HepG2 (cell line): ENCODE results near the gene SRBD1. TPM values are rescaled to one million over a fixed set of nuclear protein-coding genes. Genes with fewer than 3 reads are reported as not detected.

Experiments used
- ATAC-seq: fragments of 200-7000 bp; cut with Tn5 transposase; 3 replicates; pipeline ENCODE4 v1.9.1; 2020; ENCODE audit warnings: mild to moderate bottlenecking, moderate library complexity
- BruUV-seq: library from RNA; stranded (reverse); fragments of 400-500 nt; replicated peaks from 2 replicates; lab custom pipeline; 2021; lab: Mats Ljungman, UMichigan
- CTCF ChIA-PET: fragments of 300-600 bp; formaldehyde crosslinking; extraction: SDS; loops from one replicate; lab custom pipeline; 2021; ENCODE audit warnings: low total read pairs, inconsistent platforms, low intra/inter-chr PET ratio; lab: Yijun Ruan, JAX
- POLR2A ChIA-PET: fragments of 350-600 bp; sonication (Branson Sonifier 250); formaldehyde crosslinking; loops from one replicate; lab custom pipeline; 2020; ENCODE audit warnings: antibody characterized with exemption, inconsistent platforms; lab: Yijun Ruan, JAX
- DNase-seq: peaks from one replicate; pipeline ENCODE4 v3.0.0-alpha.2; 2015; ENCODE audit warnings: low spot score
- FAIRE-seq: peaks from 3 replicates; lab custom pipeline; 2011; peaks lifted over from hg19 to GRCh38; lab: Jason Lieb, UNC
- H2AFZ ChIP-seq: one replicate; pipeline ENCODE4 v1.6.1; 2011; ENCODE audit warnings: low read length, inconsistent platforms
- H3K27ac ChIP-seq: fragments of 300-600 bp; 3 replicates; pipeline ENCODE4 v1.8.0; 2011; ENCODE audit warnings: mixed run types, mild to moderate bottlenecking, mixed read lengths, low read length, inconsistent platforms; ENCODE audit not compliant: insufficient read depth; ENCODE audit errors: extremely low read length
- H3K27me3 ChIP-seq, 2 experiments: fragments of 200-600 bp in 1 of 2; 2 replicates in 1 of 2; 3 replicates in 1 of 2; pipeline versions ENCODE4 v1.6.0 to v1.8.0; 2011; ENCODE audit warnings: low read length in 2 of 2, mild to moderate bottlenecking in 2 of 2, moderate library complexity in 2 of 2, inconsistent platforms in 1 of 2; ENCODE audit not compliant: insufficient read depth in 2 of 2, control insufficient read depth in 1 of 2
- H3K36me3 ChIP-seq, 2 experiments: fragments of 200-600 bp in 1 of 2; replicated peaks in 1 of 2; 2 replicates in 1 of 2; 3 replicates in 1 of 2; pipeline versions ENCODE4 v1.5.1 to v1.8.0; 2011; ENCODE audit warnings: low read length in 2 of 2, inconsistent platforms in 1 of 2; ENCODE audit not compliant: insufficient read depth in 2 of 2, control insufficient read depth in 1 of 2
- H3K4me1 ChIP-seq: 2 replicates; pipeline ENCODE4 v1.5.1; 2012; ENCODE audit warnings: low read length, inconsistent platforms; ENCODE audit not compliant: insufficient read depth
- H3K4me2 ChIP-seq: 2 replicates; pipeline ENCODE4 v1.6.0; 2011; ENCODE audit warnings: low read depth, low read length, inconsistent platforms
- H3K4me3 ChIP-seq, 3 experiments: fragments of 200-600 bp in 1 of 3; sonication (generic), shearing (Covaris generic) in 1 of 3; replicated peaks in 1 of 3; 2 replicates each; pipeline ENCODE4 v1.5.1; 2011 to 2016; ENCODE audit warnings: low read length in 3 of 3, inconsistent platforms in 2 of 3, low read depth in 2 of 3, mild to moderate bottlenecking in 2 of 3, control low read depth in 1 of 3, mixed read lengths in 1 of 3; ENCODE audit not compliant: insufficient read depth in 1 of 3
- H3K79me2 ChIP-seq: one replicate; pipeline ENCODE4 v1.6.1; 2011; ENCODE audit warnings: low read length, inconsistent platforms; ENCODE audit not compliant: insufficient read depth
- H3K9ac ChIP-seq: 2 replicates; pipeline ENCODE4 v1.6.0; 2011; ENCODE audit warnings: mild to moderate bottlenecking, low read depth, low read length, inconsistent platforms; ENCODE audit not compliant: insufficient read depth
- H3K9me3 ChIP-seq: 2 replicates; pipeline ENCODE4 v1.5.1; 2012; ENCODE audit warnings: mild to moderate bottlenecking, low read length
- H4K20me1 ChIP-seq: 2 replicates; pipeline ENCODE4 v1.6.0; 2011; ENCODE audit warnings: inconsistent platforms, mild to moderate bottlenecking, low read length, moderate library complexity; ENCODE audit not compliant: insufficient read depth
- FOXA1 ChIP-seq, 2 experiments: fragments of 450-650 bp in 1 of 2; sonication (generic) in 1 of 2; formaldehyde crosslinking in 1 of 2; IDR thresholded peaks; 2 replicates each; pipeline versions ENCODE4 v1.4.0 to v1.6.1; 2016 to 2020; ENCODE audit warnings: missing genetic modification reagents in 1 of 2
- HOXA3 ChIP-seq: sonication (generic); formaldehyde crosslinking; IDR thresholded peaks from 2 replicates; pipeline ENCODE4 v1.5.0; 2020; ENCODE audit warnings: missing genetic modification reagents
- KLF13 ChIP-seq: sonication (generic); formaldehyde crosslinking; IDR thresholded peaks from 2 replicates; pipeline ENCODE4 v1.4.0; 2020; ENCODE audit warnings: mild to moderate bottlenecking, missing genetic modification reagents
- KLF15 ChIP-seq: sonication (generic); formaldehyde crosslinking; IDR thresholded peaks from 2 replicates; pipeline ENCODE4 v1.8.1; 2023; ENCODE audit warnings: borderline replicate concordance, mild to moderate bottlenecking, inconsistent platforms, missing genetic modification reagents, mixed read lengths
- NCOA5 ChIP-seq: sonication (generic); formaldehyde crosslinking; IDR thresholded peaks from 2 replicates; pipeline ENCODE4 v1.4.0; 2020; ENCODE audit warnings: missing genetic modification reagents
- PBX2 ChIP-seq: IDR thresholded peaks from 2 replicates; pipeline ENCODE4 v1.6.1; 2016; ENCODE audit warnings: control low read depth
- POLR2AphosphoS5 ChIP-seq: IDR thresholded peaks from 2 replicates; pipeline ENCODE4 v1.6.1; 2012; ENCODE audit warnings: low read depth, low read length
- SYNCRIP ChIP-seq: fragments of 200-400 bp; formaldehyde crosslinking; IDR thresholded peaks from 2 replicates; pipeline ENCODE4 v1.6.1; 2018; ENCODE audit warnings: mild to moderate bottlenecking, low read depth, low read length; ENCODE audit not compliant: insufficient read depth
- TAF15 ChIP-seq: fragments of 200-400 bp; formaldehyde crosslinking; IDR thresholded peaks from one replicate; pipeline ENCODE4 v1.6.1; 2018; ENCODE audit warnings: mild to moderate bottlenecking, low read depth, low read length; ENCODE audit not compliant: poor library complexity, severe bottlenecking
- ZBED4 ChIP-seq: sonication (generic); formaldehyde crosslinking; IDR thresholded peaks from 2 replicates; pipeline ENCODE4 v1.4.0; 2020; ENCODE audit warnings: missing genetic modification reagents, borderline replicate concordance
- ZNF18 ChIP-seq: sonication (generic); formaldehyde crosslinking; IDR thresholded peaks from 2 replicates; pipeline ENCODE4 v1.8.0; 2022; ENCODE audit warnings: mild to moderate bottlenecking, missing genetic modification reagents; ENCODE audit not compliant: insufficient replicate concordance
- ZNF180 ChIP-seq: sonication (generic); formaldehyde crosslinking; IDR thresholded peaks from 2 replicates; pipeline ENCODE4 v1.4.0; 2020; ENCODE audit warnings: low read depth, missing genetic modification reagents, borderline replicate concordance
- ZNF512 ChIP-seq: sonication (generic); formaldehyde crosslinking; IDR thresholded peaks from 2 replicates; pipeline ENCODE4 v1.4.0; 2020; ENCODE audit warnings: mild to moderate bottlenecking, missing genetic modification reagents
- ZNF772 ChIP-seq: sonication (generic); formaldehyde crosslinking; IDR thresholded peaks from 2 replicates; pipeline ENCODE4 v1.5.0; 2020; ENCODE audit warnings: mild to moderate bottlenecking, missing genetic modification reagents
- ZNF790 ChIP-seq: sonication (generic); formaldehyde crosslinking; IDR thresholded peaks from 2 replicates; pipeline ENCODE4 v1.8.0; 2022; ENCODE audit warnings: missing genetic modification reagents, mild to moderate bottlenecking, borderline replicate concordance
- ZNF816 ChIP-seq: sonication (generic); formaldehyde crosslinking; IDR thresholded peaks from 2 replicates; pipeline ENCODE4 v1.8.0; 2022; ENCODE audit warnings: missing genetic modification reagents, mild to moderate bottlenecking, borderline replicate concordance
- WGBS: methylation state at CpG from one replicate; pipeline ENCODE4 v1.1.6; 2017; ENCODE audit warnings: low lambda C conversion rate; 5-methylcytosine and 5-hydroxymethylcytosine counted together
- in situ Hi-C: cut with HindIII; loops from 2 replicates; pipeline ENCODE4 v1.10.0; 2017; ENCODE audit warnings: low pct_unique_long_range_greater_than_20kb; ENCODE audit not compliant: extremely low pct_ligation_motif_present
- intact Hi-C: fragments of 100-400 bp; cut with micrococcal nuclease; formaldehyde crosslinking; loops from one replicate; pipeline ENCODE4 v1.10.0; 2022; ENCODE audit not compliant: unreplicated experiment
- polyA plus RNA-seq, 8 experiments: library from polyadenylated mRNA; depleted of rRNA in 3 of 8; stranded (reverse) in 7 of 8; unstranded in 1 of 8; fragments of >200 nt; fragmentation: Illumina TruSeq in 4 of 8; extraction: Trizol in 4 of 8; gene quantifications; 2 replicates each; pipeline versions ENCODE4 v1.2.1 to v1.2.3, GENCODE V29; 2011 to 2016; ENCODE audit warnings: low read depth in 4 of 8, missing spikeins in 1 of 8, mixed read lengths in 1 of 8; ENCODE audit not compliant: insufficient read depth in 1 of 8
- total RNA-seq, 5 experiments: library from RNA; depleted of rRNA; stranded (reverse); fragments of >200 nt; fragmentation: Illumina TruSeq; extraction: Trizol; gene quantifications; 2 replicates each; pipeline ENCODE4 v1.2.3, GENCODE V29; 2016; ENCODE audit warnings: low read depth in 1 of 5

The SRBD1 gene
- total and polyA plus RNA-seq, 2 of the 13 experiments (the other 11 are each of a cell fraction or from before 2014, with no cell fraction given): 3.2 to 23.9 TPM

- TF ChIP-seq SYNCRIP: no peak
These were observed 87.1 kb downstream of the SRBD1 start (continued) for GRCh38 chr2:45524016-45524415.

GRCh38 chr2:45518546-45518945 lies 92.5 kb downstream of the SRBD1 start:
- 100% methylated on average over 2 of the region's 2 CpGs for WGBS
- FAIRE-seq: no peak
- H3K27ac ChIP-seq: no peak overlapping the region
- H3K4me3 ChIP-seq: no peak overlapping the region
- DNase-seq: no peak
- H3K36me3 ChIP-seq: no peaks in the 10 kb centered on the region
- no peaks in the 10 kb centered on the region for H3K79me2 ChIP-seq
- ChIA-PET POLR2A (no interaction called here), CTCF (no interaction called here)
- H3K4me1 ChIP-seq: no peaks in the 10 kb centered on the region
- in situ Hi-C loops (no loop called here), intact Hi-C loops (no loop called here)
- no peaks in the 10 kb centered on the region for H3K27me3 ChIP-seq
- no peaks in the 10 kb centered on the region for H3K9me3 ChIP-seq
- no peak overlapping the region for H3K9ac ChIP-seq
- BruUV-seq: no TSS peak
- no peak overlapping the region for H3K4me2 ChIP-seq
- no peaks in the 10 kb centered on the region for H4K20me1 ChIP-seq
- ATAC-seq: no peak
- no peak overlapping the region for H2AFZ ChIP-seq
- TF ChIP-seq ZNF816 (CRISPR knock-in tag): no peak
- TF ChIP-seq KLF15: no peak
- TF ChIP-seq NCOA5 (CRISPR knock-in tag): no peak
- TF ChIP-seq HOXA3: no peak
- no peak for TF ChIP-seq KLF13 (CRISPR knock-in tag)
- no peak for TF ChIP-seq ZNF512 (CRISPR knock-in tag)
- TF ChIP-seq FOXA1 (IDR thresholded peaks at IDR 0.05): no peak
- TF ChIP-seq FOXA1 (CRISPR knock-in tag; IDR thresholded peaks at IDR 0.05): no peak
- no peak for TF ChIP-seq ZNF18 (CRISPR knock-in tag)
- no peak for TF ChIP-seq ZNF790 (CRISPR knock-in tag)
- no peak for TF ChIP-seq PBX2 (CRISPR knock-in tag)
- no peak for TF ChIP-seq ZNF772 (CRISPR knock-in tag)
- no peak for TF ChIP-seq ZNF180 (CRISPR knock-in tag)
- no peak for TF ChIP-seq ZBED4
- TF ChIP-seq POLR2AphosphoS5: no peak
- TF ChIP-seq TAF15: no peak
